Gastroesophageal sphincter (tissue), 2 donors: Measurements from ENCODE around the gene ILDR1.

Source experiments
- POLR2A ChIP-seq, 2 donors: fragments of 450-650 bp; IDR thresholded peaks; one replicate each; pipeline ENCODE4 v1.6.1; 2017; ENCODE audit warnings: antibody characterized with exemption in 2 of 2, mild to moderate bottlenecking in 2 of 2, moderate library complexity in 1 of 2
- POLR2AphosphoS5 ChIP-seq: sonication (generic); formaldehyde crosslinking; IDR thresholded peaks from one replicate; pipeline ENCODE4 v1.6.1; 2017; ENCODE audit warnings: antibody characterized with exemption

DNA sequence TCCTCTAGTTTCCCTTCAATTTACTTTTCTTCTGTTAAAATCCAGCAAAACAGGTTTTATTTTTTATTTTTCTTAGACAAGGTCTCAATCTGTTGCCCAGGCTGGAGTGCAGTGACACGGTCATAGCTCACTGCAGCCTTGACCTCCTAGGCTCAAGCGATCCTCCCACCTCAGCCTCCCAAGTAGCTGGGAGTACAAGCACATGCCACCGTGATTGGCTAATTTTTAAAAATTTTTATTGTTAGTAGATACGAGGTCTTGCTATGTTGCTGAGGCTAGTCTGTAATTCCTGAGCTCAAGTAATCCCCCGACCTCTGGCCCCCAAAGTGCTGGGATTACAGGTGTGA, 41.6 kb downstream of the ILDR1 start:
- TF ChIP-seq POLR2A (IDR thresholded peaks at IDR 0.05) (no peak), POLR2AphosphoS5 (no peak)
